Fibroblast of the conjunctiva (primary cell): ENCODE results near the gene GET3.
"Not testable (repeated sequence)": the region's sequence is repeated elsewhere in the genome, so short reads cannot be mapped to it uniquely, and the experiment has no call there.

ENCODE experiments used
- DNase-seq: peaks from one replicate; pipeline ENCODE4 v3.0.0-alpha.2; 2010; ENCODE audit warnings: low read depth

Gene GET3

DNA sequence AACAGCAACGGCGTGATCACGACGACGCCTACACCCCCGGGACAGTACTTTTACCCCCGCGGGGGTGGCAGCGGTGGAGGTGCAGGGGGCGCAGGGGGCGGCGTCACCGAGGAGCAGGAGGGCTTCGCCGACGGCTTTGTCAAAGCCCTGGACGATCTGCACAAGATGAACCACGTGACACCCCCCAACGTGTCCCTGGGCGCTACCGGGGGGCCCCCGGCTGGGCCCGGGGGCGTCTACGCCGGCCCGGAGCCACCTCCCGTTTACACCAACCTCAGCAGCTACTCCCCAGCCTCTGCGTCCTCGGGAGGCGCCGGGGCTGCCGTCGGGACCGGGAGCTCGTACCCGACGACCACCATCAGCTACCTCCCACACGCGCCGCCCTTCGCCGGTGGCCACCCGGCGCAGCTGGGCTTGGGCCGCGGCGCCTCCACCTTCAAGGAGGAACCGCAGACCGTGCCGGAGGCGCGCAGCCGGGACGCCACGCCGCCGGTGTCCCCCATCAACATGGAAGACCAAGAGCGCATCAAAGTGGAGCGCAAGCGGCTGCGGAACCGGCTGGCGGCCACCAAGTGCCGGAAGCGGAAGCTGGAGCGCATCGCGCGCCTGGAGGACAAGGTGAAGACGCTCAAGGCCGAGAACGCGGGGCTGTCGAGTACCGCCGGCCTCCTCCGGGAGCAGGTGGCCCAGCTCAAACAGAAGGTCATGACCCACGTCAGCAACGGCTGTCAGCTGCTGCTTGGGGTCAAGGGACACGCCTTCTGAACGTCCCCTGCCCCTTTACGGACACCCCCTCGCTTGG is 55.0 kb downstream of the GET3 start:
- DNase-seq = no peak

DNA sequence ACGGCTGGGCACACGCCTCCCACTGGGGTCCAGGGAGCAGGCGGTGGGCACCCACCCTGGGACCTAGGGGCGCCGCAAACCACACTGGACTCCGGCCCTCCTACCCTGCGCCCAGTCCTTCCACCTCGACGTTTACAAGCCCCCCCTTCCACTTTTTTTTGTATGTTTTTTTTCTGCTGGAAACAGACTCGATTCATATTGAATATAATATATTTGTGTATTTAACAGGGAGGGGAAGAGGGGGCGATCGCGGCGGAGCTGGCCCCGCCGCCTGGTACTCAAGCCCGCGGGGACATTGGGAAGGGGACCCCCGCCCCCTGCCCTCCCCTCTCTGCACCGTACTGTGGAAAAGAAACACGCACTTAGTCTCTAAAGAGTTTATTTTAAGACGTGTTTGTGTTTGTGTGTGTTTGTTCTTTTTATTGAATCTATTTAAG is 55.6 kb downstream of the GET3 start:
- DNase-seq = no peak

DNA sequence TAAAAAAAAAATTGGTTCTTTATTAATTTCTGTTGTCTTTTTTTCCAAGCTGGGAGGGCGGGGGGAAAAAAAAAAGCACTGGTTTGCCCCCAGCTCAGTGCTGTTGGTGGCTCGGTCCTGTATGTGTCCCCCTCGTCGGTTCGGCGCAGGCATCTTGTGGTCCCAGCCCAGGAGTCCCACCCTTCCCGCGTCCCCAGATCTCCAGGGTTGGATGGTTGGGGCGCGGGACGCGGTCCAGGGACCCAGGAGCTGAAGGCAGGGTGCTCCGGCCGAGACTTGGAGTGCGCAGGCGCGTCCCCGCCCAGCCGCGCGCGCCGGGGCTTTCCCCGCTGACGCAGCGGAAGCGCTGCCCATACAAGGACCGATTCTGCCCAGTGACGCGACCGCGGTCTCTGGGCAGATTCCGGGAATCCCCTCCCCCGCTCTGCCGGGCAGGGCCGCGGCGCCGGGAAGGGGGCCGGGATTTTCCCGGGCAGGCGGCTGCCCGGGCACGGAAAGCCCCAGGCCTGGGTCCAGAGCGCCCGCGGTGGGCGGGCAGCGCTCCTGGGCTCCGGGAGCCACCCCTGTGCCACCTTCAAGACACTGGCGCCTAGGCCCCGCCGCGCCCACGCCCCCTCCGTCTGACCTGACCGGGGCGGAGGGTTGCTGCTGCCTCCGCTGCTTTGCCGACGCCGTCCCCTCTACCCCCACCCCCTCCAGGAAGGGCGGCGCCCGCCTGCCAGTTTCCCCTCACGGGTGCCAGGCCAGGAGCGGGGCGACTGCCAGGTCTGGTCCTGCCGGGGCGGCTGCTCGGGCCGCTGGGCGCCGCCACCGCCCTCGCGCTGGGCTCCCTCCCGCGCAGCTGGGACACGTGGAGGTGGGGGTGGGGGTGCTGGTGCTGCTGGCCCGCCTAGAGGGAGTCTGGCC is 56.2 kb downstream of the GET3 start:
- DNase-seq = peak; percentile 90

DNA sequence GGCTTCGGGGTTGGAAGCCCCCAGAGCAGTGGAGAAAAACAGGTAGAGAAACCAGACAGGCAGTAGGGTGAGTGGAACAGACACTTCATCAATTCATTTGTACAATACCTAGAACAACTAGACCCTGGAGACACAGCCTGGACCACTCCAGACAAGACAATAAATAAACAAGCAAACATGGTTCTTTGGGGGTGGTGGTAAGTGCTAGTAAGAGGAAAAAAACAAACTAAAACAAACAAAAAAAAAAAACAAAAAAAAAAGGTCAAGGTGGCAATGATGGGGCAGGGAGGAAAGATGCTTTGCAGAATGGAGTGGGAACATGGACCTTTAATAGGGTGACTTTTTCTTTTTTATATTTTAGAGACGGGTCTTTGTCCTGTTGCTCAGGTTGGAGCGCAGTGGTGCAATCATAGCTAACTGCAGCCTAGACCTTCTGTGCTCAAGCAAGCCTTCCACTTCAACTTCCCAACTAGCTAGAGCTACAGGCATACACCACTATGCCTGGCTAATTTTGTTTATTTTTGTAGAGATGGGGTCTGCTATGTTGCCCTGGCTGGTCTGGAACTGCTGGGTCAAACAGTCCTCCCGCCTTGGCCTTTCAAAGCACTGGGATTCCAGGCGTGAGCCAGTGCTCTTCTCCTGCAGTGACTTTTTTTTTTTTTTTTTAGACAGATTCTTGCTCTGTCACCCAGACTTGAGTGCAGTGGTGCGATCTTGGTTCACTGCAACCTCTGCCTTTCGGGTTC is 57.1 kb downstream of the GET3 start:
- no peak for DNase-seq

DNA sequence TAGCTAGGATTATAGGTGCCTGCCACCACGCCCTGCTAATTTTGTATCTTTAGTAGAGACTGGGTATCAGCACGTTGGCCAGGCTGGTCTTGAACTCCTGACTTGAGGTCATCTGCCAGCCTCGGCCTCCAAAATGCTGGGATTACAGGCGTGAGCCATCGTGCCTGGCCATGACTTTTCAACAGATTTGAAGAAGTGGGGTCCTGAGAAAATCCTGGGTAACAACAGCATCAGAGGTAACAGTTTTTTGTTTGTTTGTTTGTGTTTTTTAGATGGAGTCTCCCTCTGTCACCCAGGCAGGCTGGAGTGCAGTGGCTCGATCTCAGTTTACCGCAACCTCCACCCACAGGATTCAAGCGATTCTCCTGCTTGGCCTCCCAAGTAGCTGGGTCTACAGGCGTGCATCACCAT is 57.7 kb downstream of the GET3 start:
- no peak for DNase-seq

DNA sequence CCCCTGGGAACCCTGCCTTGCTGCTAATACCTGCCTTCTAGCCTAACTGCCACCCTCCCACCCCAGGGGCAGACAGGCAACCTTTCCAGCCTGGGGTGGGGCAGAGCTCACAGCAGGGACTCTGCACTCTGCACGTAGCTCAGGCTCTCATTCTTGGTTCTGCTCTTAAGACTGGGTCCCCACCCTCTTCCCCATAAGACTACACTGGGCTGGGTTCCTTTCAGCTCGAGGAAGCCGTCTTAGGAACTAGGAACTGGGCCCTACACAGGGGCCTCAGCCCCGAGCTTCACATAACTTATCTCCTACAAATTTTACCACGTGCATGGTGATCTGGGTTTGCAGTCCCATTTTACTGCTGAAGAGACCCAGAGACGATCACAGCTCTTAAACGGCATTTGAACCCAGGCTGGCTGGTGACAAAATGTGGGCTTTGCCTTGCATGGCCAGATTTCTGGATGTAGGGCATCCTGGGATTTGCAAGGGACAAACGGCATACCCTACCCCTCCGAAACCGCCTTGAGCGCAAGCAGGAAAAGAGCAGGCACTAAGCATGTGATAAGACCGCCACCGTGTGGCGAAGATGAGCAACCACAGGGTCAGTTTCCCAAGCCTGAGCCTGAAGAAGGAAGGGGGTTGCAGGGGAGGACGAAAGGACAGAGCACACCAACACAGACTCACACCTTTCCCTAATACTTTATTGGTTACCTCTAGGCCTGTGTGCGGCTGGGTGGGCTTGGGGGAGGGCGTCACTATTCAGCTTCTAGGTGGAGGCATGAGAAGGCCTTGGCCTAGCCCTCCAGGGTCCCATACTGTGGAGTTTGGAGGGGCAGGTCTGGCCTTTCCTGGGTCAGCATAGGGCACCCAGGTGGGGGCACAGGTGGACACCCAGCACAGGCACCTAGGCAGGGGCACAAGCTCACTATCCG is 59.1 kb downstream of the GET3 start:
- peak; percentile 62 for DNase-seq

DNA sequence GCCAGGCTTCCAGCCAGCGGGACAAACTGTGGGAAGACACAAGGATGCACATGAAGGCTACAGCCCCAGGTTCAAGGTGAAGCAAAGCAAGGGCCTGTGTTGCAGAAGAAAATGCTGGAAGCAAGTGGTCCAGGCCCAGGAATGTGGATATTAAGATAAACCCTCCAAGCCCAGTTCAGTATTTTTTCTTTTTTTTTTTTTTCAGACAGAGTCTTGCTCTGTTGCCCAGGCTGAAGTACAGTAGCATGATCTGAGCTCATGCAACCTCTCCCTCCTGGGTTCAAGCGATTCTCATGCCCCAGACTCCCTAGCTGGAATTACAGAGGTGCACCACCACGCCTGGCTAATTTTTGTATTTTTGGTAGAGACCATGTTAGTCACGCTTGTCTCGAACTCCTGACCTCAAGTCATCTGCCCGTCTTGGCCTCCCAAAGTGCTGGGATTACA is 59.9 kb downstream of the GET3 start:
- DNase-seq = no peak

DNA sequence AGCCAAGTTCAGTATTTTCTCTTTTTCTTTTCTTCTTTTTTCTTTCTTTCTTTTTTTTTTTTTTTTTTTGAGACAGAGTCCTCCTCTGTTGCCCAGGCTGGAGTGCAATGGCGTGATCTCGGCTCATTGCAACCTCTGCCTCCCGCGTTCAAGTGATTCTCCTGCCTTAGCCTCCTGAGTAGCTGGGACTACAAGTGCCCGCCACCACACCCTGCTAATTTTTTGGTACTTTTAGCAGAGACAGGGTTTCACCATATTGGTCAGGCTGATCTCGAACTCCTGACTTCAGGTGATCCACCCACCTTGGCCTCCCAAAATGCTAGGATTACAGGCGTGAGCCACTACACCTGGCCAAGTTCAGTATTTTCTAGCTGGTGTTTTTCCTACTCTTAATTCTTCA is 60.3 kb downstream of the GET3 start:
- DNase-seq = not testable (repeated sequence)
